AG10803 (cell line): Measurements from ENCODE around the gene AGAP1.
A peak's percentile ranks its signal among the peaks of the same experiment; 100 is the strongest.

Experiments
- DNase-seq: peaks from one replicate; pipeline ENCODE4 v3.0.0; 2010; ENCODE audit warnings: low read depth
- H3K4me3 ChIP-seq: 2 replicates; pipeline ENCODE4 v1.5.1; 2011; ENCODE audit warnings: mild to moderate bottlenecking, low read length, control low read depth
- TF ChIP-seq, protein P1 (sequence below): conservative IDR thresholded peaks from 2 replicates; pipeline ENCODE4 v1.5.1; 2011; ENCODE audit warnings: mild to moderate bottlenecking, low read length, control low read depth, inconsistent platforms

AGAP1 gene

DNA sequence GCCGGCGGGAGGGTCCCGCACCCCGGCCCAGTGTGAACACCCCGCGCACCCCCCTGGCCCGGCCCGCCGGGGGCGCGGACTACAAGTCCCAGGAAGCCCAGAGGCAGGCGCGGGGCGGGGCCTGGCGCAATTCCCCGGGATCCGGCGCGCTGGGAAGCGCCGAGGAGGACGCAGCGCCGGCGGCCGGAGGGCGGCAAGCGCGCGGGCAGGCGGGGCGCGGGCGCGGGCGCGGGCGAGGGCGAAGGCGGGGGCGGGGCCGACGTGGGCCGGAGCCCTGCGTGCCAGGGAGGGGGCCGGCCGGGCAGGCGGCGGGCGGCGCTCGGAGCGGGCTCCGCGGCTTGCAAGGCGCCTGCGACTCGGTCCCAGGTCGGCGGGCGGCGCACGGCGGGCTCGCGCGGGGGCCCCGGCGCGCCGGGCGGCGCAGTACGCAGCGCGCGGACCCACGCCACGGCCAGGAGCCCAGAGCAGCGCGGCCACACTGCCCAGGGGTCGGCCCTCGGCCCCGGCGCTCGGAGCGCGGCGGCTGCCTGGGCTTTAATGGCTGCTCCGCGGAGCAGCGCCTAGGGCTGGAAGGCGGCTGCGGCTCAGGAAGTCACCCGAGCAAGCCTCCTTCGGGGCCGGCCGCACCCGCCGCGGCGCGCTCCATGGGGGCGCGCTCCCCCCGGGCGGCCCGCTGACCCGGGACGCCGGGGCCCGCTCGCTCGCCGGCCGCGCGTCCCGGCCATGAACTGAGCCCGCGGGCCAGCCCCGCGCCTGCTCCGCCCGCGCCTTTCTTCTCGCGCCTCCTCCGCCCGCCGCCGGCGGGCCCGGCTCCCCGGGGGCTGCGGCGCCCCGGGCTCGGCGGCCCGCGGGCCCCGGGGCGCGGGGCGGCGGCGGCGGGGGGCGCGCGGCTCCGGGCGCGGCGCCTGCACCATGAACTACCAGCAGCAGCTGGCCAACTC lies at the start of gene AGAP1:
Gene AGAP1 (plus strand): TSS at position 269 of the 941 bp plus-strand sequence.
- H3K4me3 ChIP-seq: peak within 1 kb of the TSS; percentile 71
- TF ChIP-seq, protein P1, sequence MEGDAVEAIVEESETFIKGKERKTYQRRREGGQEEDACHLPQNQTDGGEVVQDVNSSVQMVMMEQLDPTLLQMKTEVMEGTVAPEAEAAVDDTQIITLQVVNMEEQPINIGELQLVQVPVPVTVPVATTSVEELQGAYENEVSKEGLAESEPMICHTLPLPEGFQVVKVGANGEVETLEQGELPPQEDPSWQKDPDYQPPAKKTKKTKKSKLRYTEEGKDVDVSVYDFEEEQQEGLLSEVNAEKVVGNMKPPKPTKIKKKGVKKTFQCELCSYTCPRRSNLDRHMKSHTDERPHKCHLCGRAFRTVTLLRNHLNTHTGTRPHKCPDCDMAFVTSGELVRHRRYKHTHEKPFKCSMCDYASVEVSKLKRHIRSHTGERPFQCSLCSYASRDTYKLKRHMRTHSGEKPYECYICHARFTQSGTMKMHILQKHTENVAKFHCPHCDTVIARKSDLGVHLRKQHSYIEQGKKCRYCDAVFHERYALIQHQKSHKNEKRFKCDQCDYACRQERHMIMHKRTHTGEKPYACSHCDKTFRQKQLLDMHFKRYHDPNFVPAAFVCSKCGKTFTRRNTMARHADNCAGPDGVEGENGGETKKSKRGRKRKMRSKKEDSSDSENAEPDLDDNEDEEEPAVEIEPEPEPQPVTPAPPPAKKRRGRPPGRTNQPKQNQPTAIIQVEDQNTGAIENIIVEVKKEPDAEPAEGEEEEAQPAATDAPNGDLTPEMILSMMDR: no peak
- peak; percentile 88 for DNase-seq

DNA sequence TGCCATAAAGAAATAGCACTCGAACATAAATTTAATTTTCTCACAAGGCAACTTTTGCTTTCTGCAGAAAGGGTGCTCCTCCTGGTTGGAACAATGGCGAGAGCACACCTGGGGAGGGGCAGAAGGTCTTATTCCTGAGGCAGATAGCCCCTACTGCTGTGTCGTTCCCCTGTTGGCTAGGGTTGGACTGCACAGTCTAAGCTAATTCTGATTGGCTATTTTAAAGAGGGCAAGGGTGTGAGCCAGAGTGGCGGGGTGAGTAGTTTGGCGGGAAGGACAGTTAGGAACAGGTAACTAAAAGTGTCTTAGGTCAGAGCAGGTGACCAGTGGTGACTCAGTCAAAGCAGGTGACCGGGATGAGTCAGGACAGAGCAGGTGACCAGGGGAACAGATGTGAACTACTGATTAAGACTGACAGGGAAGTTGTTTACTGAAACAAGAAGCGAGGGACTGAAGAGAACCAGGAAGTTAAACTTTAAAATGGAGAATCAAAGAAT lies 49.7 kb upstream of the AGAP1 start:
- no peak overlapping the region for H3K4me3 ChIP-seq
- DNase-seq: no peak
- TF ChIP-seq, protein P1: no peak

DNA sequence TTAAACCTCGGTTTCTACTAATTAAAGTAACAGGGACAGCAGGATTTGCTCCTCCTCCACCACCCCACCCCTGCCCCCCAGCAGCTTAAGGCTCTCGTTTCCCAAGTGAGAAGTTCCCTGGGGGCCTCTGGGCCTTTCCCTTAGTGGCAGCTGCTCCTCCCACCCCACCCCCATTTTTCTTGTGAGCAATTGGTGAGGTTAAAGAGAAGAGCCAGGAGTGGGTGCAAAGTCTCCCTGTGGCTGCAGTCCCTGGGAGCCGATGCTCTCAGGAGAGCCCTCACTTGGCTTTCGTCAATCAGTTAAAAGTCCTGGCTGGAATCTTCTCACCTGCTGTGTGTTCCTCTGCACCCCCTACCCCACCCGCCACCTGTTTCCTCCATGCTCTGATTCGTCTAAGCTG lies 48.7 kb upstream of the AGAP1 start:
- H3K4me3 ChIP-seq: no peak overlapping the region
- no peak for DNase-seq
- TF ChIP-seq, protein P1: no peak

DNA sequence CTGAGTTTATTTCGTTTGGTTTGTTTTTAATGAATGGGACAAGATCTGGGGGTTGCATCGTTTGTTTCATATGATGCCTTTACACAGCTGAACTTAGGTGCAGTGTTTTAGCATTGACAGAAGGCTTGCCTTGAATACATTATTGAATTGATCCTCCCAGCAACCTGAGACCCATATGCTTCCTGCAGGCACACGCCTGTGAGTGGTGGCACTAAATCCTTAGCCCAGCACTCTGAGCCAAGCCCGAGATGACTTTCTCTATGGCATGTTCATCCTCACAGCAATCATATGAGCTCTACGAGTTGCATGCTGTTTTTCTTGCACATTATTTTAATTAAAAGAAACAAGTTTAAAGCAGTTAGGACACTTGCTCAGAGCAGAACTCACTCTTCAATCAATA lies 47.8 kb upstream of the AGAP1 start:
- H3K4me3 ChIP-seq: no peak overlapping the region
- TF ChIP-seq, protein P1: no peak

DNA sequence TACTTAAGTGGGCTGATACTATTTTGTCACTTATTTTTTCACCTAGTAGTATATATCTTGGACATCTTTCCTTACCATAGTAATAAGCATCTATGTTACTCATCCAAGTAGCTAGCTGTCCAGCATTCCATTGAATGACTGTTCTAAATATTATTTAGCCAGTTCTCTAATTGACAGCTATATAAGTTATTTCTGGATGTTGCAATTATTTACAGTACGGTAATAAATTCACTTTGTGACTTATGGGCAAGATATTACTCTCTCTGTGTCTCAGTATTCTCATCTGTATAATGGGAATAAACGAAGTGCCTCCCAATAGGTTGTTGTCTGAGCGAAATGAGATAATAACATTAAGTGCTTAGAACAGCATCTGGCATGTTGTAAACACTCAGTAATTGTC lies 46.6 kb upstream of the AGAP1 start:
- TF ChIP-seq, protein P1: no peak
- no peak overlapping the region for H3K4me3 ChIP-seq

More for the DNA sequence above, 47.8 kb upstream of the AGAP1 start:
- DNase-seq: no peak

DNA sequence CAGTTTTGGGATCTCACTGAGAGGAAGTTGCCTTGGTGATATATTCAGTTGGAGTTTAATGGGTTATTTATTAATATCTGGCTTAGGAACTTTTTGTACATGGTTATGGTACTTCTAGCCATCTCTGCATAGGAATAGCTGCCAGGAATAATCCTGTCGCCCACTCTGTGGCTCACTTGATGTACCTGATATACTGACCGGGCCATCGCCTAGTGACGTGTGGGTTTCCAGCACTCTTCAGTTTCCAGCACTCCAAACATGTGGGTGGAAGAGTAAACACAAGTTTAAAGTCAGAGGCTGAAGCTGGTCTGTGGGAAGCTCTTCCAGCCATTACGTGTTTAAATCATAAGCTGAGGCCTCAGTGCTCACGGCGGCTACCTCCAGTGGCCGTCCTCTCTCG lies 44.3 kb upstream of the AGAP1 start:
- TF ChIP-seq, protein P1: no peak
- no peak overlapping the region for H3K4me3 ChIP-seq
- DNase-seq: no peak

More for the DNA sequence above, 46.6 kb upstream of the AGAP1 start:
- peak; percentile 18 for DNase-seq
